Endometrial microvascular endothelial cells (primary cell): ENCODE data around the gene ZNF726. TPM values are rescaled to one million over a fixed set of nuclear protein-coding genes. Genes with fewer than 3 reads are reported as not detected.

ENCODE experiments used
- total RNA-seq: library from RNA; depleted of rRNA; stranded (reverse); fragments of >200 nt; gene quantifications from one replicate; pipeline ENCODE4 v1.2.3, GENCODE V29; 2015; ENCODE audit errors: inconsistent ontology term

Gene ZNF726
- total RNA-seq, 1 donor from 2014 or later: 3.3 TPM

Other genes with a start within 250 kb of the ZNF726 start
- 4.7 TPM for gene ZNF675, start 227.7 kb upstream of the ZNF726 start, total RNA-seq
- gene ZNF681, start 156.0 kb upstream of the ZNF726 start, total RNA-seq: 1.1 TPM
- gene ZNF254, start 172.3 kb downstream of the ZNF726 start, total RNA-seq: 4.4 TPM